Right kidney (tissue), 9 donors: ENCODE data around the gene CLDN14.
A peak's percentile ranks its signal among the peaks of the same experiment; 100 is the strongest.

Source experiments
- DNase-seq: peaks from one replicate; pipeline ENCODE4 v3.0.0-alpha.2; 2016
- long read RNA-seq, 8 donors: transcript quantifications; one replicate each; lab custom pipeline, GENCODE V29; 2026

CLDN14 gene
- long read RNA-seq, donor 1, partial matches to known transcripts = 0 of 1 reads
- long read RNA-seq, donor 1, other reads (novel, unspliced or antisense) = 0 of 1 reads
- long read RNA-seq, donor 2, partial matches to known transcripts = 0 of 1 reads
- long read RNA-seq, donor 2, other reads (novel, unspliced or antisense) = 0 of 1 reads
- long read RNA-seq, donor 3 = 0 reads
- long read RNA-seq, donor 4, partial matches to known transcripts = 0 of 1 reads
- long read RNA-seq, donor 4, other reads (novel, unspliced or antisense) = 0 of 1 reads
- long read RNA-seq, donor 5, partial matches to known transcripts = 0 of 1 reads
- long read RNA-seq, donor 5, other reads (novel, unspliced or antisense) = 0 of 1 reads
- long read RNA-seq, donor 6 = 0 reads
- long read RNA-seq, donor 7 = 0 reads
- long read RNA-seq, donor 8, partial matches to known transcripts = 0 of 2 reads
- long read RNA-seq, donor 8, other reads (novel, unspliced or antisense) = 0 of 2 reads

- no peak for DNase-seq
These were observed at the start of gene CLDN14 for GRCh38 chr21:36479415-36480402. TSS of gene CLDN14 (minus strand) at chr21:36480122. CDS start at chr21:36461695, 18,427 bp downstream.

GRCh38 chr21:36528716-36529115, 48.8 kb upstream of the CLDN14 start:
- DNase-seq = no peak

- DNase-seq = no peak
These were observed 47.4 kb upstream of the CLDN14 start for GRCh38 chr21:36527317-36527716.

- no peak for DNase-seq
These were observed 46.2 kb upstream of the CLDN14 start for GRCh38 chr21:36526104-36526503.

GRCh38 chr21:36524477-36524876, 44.6 kb upstream of the CLDN14 start:
- DNase-seq = no peak

- DNase-seq = peak; percentile 35
These were observed 42.4 kb upstream of the CLDN14 start for GRCh38 chr21:36522219-36522808.

GRCh38 chr21:36518883-36519492, 39.1 kb upstream of the CLDN14 start:
- DNase-seq = no peak

GRCh38 chr21:36517366-36518075, 37.6 kb upstream of the CLDN14 start:
- DNase-seq = no peak

GRCh38 chr21:36516281-36516680, 36.4 kb upstream of the CLDN14 start:
- DNase-seq = no peak

- DNase-seq = no peak
These were observed 33.5 kb upstream of the CLDN14 start for GRCh38 chr21:36513430-36513829.

- no peak for DNase-seq
These were observed 33.0 kb upstream of the CLDN14 start for GRCh38 chr21:36512971-36513370.

GRCh38 chr21:36511484-36512220, 31.7 kb upstream of the CLDN14 start:
- DNase-seq = no peak

GRCh38 chr21:36510911-36511310, 31.0 kb upstream of the CLDN14 start:
- no peak for DNase-seq

GRCh38 chr21:36509973-36510664, 30.2 kb upstream of the CLDN14 start:
- peak; percentile 64 for DNase-seq

GRCh38 chr21:36508948-36509347, 29.0 kb upstream of the CLDN14 start:
- no peak for DNase-seq

GRCh38 chr21:36507397-36508018, 27.6 kb upstream of the CLDN14 start:
- DNase-seq = no peak

GRCh38 chr21:36506482-36506881, 26.6 kb upstream of the CLDN14 start:
- no peak for DNase-seq

GRCh38 chr21:36504067-36505058, 24.4 kb upstream of the CLDN14 start:
- no peak for DNase-seq
